AG09319 (cell line): ENCODE results near the gene N4BP3.
"Not testable (repeated sequence)": the region's sequence is repeated elsewhere in the genome, so short reads cannot be mapped to it uniquely, and the experiment has no call there.

Source experiments
- DNase-seq: peaks from one replicate; pipeline ENCODE4 v3.0.0-alpha.2; 2010; ENCODE audit warnings: low read depth; ENCODE audit errors: extremely low read depth
- TF ChIP-seq, protein P1 (sequence below): IDR thresholded peaks from 2 replicates; pipeline ENCODE4 v1.5.1; 2011; ENCODE audit warnings: low read depth, mild to moderate bottlenecking, inconsistent platforms, low read length, moderate library complexity

N4BP3 gene

GRCh38 chr5:178123966-178124925 is 10.9 kb downstream of the N4BP3 start:
- no peak for DNase-seq
- TF ChIP-seq, protein P1, sequence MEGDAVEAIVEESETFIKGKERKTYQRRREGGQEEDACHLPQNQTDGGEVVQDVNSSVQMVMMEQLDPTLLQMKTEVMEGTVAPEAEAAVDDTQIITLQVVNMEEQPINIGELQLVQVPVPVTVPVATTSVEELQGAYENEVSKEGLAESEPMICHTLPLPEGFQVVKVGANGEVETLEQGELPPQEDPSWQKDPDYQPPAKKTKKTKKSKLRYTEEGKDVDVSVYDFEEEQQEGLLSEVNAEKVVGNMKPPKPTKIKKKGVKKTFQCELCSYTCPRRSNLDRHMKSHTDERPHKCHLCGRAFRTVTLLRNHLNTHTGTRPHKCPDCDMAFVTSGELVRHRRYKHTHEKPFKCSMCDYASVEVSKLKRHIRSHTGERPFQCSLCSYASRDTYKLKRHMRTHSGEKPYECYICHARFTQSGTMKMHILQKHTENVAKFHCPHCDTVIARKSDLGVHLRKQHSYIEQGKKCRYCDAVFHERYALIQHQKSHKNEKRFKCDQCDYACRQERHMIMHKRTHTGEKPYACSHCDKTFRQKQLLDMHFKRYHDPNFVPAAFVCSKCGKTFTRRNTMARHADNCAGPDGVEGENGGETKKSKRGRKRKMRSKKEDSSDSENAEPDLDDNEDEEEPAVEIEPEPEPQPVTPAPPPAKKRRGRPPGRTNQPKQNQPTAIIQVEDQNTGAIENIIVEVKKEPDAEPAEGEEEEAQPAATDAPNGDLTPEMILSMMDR: no peak

- DNase-seq: no peak
- TF ChIP-seq, protein P1: no peak
Observed at GRCh38 chr5:178125253-178125906, 12.0 kb downstream of the N4BP3 start.

GRCh38 chr5:178126556-178126955 is 13.2 kb downstream of the N4BP3 start:
- DNase-seq: no peak
- TF ChIP-seq, protein P1: no peak

DNA sequence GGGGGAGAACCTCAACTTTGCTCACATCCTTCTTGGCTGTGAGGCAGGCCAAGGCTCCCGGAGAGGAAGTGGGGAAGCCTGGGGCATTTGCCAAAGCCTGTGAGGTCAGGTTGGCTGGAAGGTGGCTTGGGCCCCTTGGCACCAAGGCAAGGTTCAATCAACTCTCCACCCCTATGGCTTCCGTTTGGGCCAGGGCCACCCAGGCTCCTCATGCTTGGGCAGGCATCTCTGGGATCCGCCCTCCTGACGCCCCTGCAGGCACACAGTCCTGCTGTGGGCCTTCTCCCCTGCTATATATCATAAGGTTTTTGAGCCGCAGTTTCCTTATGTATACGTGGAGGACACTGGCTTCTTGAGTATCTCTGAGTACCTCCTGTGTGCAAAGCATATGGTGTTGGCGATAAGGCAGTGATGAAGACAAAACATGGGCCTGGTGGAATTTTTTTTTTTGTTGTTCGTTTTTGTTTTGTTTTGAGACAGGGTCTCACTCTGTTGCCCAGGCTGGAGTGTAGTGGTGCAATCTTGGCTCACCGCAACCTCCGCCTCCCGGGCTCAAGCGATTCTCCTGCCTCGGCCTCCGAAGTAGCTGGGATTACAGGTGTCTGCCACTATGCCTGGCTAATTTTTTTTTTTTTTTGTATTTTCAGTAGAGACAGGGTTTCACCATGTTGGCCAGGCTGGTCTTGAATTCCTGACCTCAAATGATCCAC is 14.1 kb downstream of the N4BP3 start:
- not testable (repeated sequence) for DNase-seq

DNA sequence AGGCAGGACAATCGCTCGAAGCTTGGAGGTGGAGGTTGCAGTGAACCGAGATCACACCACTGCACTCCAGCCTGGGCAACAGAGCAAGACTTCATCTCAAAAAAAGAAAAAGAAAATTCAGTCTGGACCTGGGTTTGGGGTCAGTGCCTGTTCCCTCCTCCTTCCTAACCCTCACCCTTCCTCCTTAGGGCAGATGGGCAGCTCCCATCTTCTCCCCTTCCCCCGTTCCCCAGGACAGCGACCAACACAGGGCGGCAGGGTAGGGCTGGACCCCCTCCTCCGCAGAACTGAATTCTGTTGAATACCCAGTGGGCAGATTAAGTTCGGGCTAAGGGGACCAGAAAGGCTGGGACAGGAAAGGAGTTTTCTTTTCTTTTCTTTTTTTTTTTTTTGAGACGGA is 16.0 kb downstream of the N4BP3 start:
- DNase-seq: no peak
- TF ChIP-seq, protein P1: no peak

- not testable (repeated sequence) for DNase-seq
Observed at GRCh38 chr5:178130234-178130575, 16.9 kb downstream of the N4BP3 start.

DNA sequence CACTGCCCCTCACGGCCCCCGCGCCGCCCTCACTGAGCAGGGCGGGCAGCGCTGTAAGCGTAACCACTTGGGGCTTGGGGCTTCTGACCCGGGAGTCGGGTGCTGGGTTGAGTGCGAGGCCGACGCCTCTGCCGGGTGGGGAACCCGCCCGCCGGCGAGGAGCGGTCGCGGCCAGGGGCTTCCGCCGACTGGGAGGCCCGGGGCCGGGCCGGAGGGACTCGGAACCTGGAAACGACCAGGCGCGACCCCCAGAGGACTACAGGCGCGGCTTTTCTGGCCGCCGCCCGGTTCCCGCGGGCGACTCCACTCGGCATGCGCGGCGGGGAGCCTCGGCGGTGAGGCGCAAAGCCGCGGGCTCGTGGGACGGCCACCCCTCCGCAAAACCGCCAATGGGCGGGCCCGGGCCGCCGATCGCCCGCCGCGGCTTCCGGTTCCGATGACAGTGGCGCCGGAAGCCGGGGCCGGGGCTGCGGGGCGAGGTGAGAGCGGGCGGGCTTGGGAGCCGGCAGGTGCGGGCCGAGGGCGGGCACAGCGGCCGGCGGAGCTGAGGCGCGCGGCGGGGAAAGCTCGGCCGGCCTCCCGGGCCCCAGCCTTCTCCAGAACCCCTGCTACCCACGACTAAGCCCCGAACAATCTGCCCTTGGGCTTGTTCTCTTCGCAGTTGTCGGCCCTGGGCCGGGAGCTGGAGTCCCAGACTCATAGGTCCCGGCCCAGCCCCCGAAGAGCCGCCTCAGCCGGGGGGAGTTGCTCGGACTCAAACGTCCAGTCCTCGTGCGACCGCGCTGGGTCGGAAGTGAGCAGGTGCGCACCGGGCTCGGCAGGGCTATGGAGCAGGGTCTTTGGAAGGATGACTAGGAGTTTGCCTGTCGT is 17.5 kb downstream of the N4BP3 start, which contains the start of gene RMND5B:
Gene RMND5B (plus strand): TSS at position 439 of the 870 bp plus-strand sequence. CDS start 7,106 bp downstream, outside the sequence.
- peak; percentile 53 for DNase-seq
- TF ChIP-seq, protein P1: no peak
